GM21723 (cell line): ENCODE measurements around the gene RET.

Source experiments
- ATAC-seq: cut with Tn5 transposase; IDR thresholded peaks from one replicate; pipeline ENCODE4 v1.9.1; 2021; ENCODE audit warnings: mild to moderate bottlenecking, moderate library complexity; ENCODE audit not compliant: unreplicated experiment

The RET gene

GRCh38 chr10:43044448-43044921, 32.4 kb upstream of the RET start:
- ATAC-seq: no peak

- no peak for ATAC-seq
Observed at GRCh38 chr10:43044961-43045621, 31.8 kb upstream of the RET start.

- no peak for ATAC-seq
Observed at GRCh38 chr10:43045631-43046287, 31.1 kb upstream of the RET start.

- ATAC-seq: no peak
Observed at GRCh38 chr10:43046288-43046991, 30.4 kb upstream of the RET start.

GRCh38 chr10:43047288-43047970, 29.4 kb upstream of the RET start:
- ATAC-seq: no peak

- no peak for ATAC-seq
Observed at GRCh38 chr10:43048301-43049051, 28.4 kb upstream of the RET start.

GRCh38 chr10:43049081-43049551, 27.8 kb upstream of the RET start:
- no peak for ATAC-seq

- no peak for ATAC-seq
Observed at GRCh38 chr10:43050011-43050410, 26.9 kb upstream of the RET start.

GRCh38 chr10:43053825-43054224, 23.0 kb upstream of the RET start:
- ATAC-seq: no peak

GRCh38 chr10:43054593-43054992, 22.3 kb upstream of the RET start:
- no peak for ATAC-seq

- no peak for ATAC-seq
Observed at GRCh38 chr10:43055217-43055616, 21.7 kb upstream of the RET start.

GRCh38 chr10:43055991-43056567, 20.8 kb upstream of the RET start:
- ATAC-seq: no peak

- ATAC-seq: no peak
Observed at GRCh38 chr10:43056568-43057011, 20.3 kb upstream of the RET start.

- ATAC-seq: no peak
Observed at GRCh38 chr10:43057231-43057711, 19.6 kb upstream of the RET start.

GRCh38 chr10:43057831-43058340, 19.0 kb upstream of the RET start:
- ATAC-seq: no peak

GRCh38 chr10:43058716-43059335, 18.0 kb upstream of the RET start:
- ATAC-seq: no peak

- ATAC-seq: no peak
Observed at GRCh38 chr10:43059336-43059720, 17.5 kb upstream of the RET start.

GRCh38 chr10:43059828-43060227, 17.0 kb upstream of the RET start:
- ATAC-seq: no peak

- no peak for ATAC-seq
Observed at GRCh38 chr10:43060291-43060690, 16.6 kb upstream of the RET start.
